GM19438 (cell line): ENCODE results near the gene CCNT2.
A peak's percentile ranks its signal among the peaks of the same experiment; 100 is the strongest.
"Not testable (repeated sequence)": the region's sequence is repeated elsewhere in the genome, so short reads cannot be mapped to it uniquely, and the experiment has no call there.

Source experiments
- ATAC-seq: cut with Tn5 transposase; IDR thresholded peaks from one replicate; pipeline ENCODE4 v1.9.1; 2021; ENCODE audit warnings: low read depth; ENCODE audit not compliant: unreplicated experiment

Gene CCNT2

GRCh38 chr2:134917888-134918525 lies 615 bp upstream of the CCNT2 start:
- peak; percentile 77 for ATAC-seq

DNA sequence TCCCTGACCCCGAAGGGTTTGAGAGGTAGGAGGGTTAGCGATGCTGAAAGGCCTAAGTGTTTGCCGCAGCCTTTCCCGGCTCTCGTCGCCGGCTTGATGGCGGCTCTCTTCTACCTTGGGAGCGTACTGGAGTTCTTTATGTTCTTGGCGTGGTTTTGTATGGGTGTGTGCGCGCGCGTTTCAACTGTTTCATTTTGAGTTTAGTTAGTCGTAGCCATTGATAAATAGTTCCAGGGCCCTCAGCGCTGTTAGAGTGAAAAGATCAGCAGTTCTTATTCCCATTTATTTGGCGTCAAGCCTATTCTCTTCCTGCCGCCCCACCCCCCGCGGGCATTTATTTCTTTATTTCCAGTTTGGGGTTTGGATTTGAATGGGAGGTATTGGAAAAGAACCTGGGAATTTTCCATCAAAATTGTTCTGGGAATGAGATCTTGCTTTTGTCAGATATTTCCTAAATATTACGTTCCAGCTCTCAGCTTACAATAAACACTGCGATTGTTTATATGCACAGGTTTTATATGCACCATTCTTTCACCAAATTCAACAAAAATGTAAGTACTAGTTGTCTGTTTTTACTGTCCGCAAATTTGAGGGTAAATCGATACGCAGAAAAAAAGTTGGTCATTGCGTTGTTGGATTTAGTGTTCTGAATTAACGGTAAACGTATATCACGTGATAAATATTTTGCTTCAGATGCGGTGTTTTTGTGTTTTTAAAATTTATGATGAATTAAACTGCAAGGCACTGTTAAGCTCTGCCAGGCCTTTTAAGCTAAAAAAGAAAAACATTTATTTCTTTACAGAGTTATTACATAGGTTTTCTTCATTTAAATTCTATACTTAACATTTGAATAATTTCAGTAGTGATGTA lies 954 bp downstream of the CCNT2 start:
- no peak for ATAC-seq

GRCh38 chr2:134924912-134925311 lies 6.3 kb downstream of the CCNT2 start:
- no peak for ATAC-seq

GRCh38 chr2:134926231-134926931 lies 7.8 kb downstream of the CCNT2 start:
- no peak for ATAC-seq

DNA sequence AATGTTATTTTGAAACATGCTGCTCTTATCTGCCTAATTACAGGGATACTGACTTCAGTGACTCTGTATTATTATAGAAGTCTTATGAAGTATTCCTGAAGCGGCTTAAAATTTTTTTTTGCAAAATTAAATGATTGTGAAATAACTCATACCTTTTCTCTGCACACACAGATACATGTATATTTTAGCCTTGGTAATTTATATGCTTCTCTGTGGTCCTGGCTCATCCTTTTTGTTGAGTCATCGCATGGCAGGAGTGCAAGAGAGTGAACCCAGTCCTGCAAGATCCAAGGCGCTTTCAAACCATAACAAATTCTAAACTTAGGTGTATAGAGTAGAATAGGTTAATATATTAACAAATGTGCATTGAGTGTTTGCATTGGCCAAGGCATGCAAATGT lies 8.6 kb downstream of the CCNT2 start:
- ATAC-seq: no peak

GRCh38 chr2:134932864-134933526 lies 14.4 kb downstream of the CCNT2 start:
- no peak for ATAC-seq

DNA sequence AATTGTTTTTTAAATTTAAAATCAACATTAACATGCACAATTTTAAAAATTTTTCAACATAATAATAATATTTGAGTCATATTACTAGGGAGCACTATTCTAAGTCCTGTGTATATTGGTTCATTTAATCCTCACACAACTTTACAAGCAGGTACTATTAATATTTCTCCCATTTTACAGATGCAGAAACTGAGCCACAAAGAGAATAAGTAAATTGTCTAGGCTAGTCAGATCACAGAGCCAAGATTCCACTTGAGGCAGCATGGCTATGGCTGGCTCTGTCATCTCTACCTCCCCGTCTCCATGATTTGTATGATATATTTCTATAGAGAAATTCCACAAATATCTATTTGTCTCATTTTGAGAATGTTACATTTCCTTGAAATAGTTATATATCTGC lies 15.1 kb downstream of the CCNT2 start:
- ATAC-seq: no peak

GRCh38 chr2:134934150-134934549 lies 15.5 kb downstream of the CCNT2 start:
- ATAC-seq: no peak

DNA sequence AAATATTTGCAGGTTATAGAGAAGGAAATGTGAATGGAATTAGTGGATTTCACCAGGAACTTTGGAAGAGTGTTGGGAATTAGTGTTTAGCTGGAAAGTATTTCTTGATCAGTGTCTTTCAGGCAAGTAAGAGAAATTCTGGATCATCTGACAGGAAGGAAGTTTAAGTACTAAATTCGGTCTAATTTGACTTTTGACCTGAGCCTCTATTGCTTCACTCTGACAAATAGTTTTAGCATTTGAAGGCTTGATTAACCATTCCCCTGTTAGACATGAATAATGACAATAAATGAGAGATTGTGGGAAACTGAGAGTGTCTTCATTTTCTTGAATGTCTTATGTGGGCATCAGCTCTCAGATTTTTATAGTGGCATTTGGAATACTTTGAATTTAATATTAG lies 16.0 kb downstream of the CCNT2 start:
- no peak for ATAC-seq

GRCh38 chr2:134936691-134937090 lies 18.1 kb downstream of the CCNT2 start:
- no peak for ATAC-seq

- ATAC-seq: peak; percentile 81
Observed at GRCh38 chr2:134943540-134943939, 24.9 kb downstream of the CCNT2 start.

GRCh38 chr2:134944975-134945374 lies 26.4 kb downstream of the CCNT2 start:
- ATAC-seq: no peak

DNA sequence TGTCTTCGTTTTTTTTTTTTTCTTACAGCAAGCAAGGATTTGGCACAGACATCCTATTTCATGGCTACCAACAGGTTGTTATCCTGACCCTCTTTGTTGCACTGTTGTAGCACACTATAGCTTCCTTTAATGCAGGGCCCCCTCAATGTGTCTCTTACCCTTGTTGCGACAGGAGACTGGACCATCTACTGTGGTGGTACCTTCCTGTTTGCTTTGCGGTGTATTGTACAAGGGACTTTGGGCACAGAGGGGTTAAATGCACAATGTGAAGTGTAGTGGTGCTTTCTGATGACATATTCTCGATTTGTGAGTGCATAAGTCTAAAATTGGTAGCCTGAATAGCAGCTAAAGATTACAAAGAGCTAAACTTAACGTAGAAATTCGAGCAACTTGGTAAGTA lies 27.5 kb downstream of the CCNT2 start:
- ATAC-seq: no peak

- no peak for ATAC-seq
Observed at GRCh38 chr2:134949981-134950708, 31.5 kb downstream of the CCNT2 start.

DNA sequence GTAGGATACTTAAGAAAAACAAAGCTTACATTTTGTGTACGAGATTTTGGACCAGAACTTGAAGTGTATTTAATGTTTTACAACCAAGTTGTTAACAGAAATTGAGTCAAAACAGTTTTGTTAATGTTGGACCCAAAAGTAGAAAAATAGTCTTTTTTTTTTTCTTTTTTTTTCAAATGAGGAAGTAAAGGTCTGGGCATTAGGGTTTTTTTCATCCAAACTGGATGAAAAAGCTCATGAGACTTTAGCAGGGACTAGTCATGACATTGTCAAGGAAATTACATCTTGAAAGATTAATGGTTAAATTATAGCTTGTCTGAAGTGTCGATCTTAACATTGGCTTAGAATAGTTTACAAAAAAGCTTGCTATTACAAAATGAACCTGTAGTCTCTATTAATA lies 32.3 kb downstream of the CCNT2 start:
- no peak for ATAC-seq

- ATAC-seq: no peak
Observed at GRCh38 chr2:134952608-134953007, 34.0 kb downstream of the CCNT2 start.

GRCh38 chr2:134954065-134954464 lies 35.4 kb downstream of the CCNT2 start:
- ATAC-seq: no peak

DNA sequence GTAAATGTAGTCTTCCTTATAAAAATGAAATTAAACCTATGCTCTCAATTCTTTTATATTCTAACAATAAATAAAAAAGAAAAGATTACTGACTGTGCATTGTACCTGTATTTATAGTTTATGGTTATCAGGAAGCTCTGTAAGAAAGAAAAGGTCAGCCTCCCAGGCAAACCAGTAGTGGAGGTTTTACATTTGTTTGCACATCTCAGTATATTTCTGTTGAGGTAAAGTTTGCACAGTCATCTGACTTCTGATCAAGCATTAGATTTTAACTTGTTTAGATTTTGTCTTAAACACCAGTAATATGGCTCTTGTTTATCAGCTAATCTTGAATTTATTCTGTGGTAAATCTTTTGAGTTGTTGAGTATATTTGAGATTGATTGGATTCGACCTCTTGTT lies 37.1 kb downstream of the CCNT2 start:
- ATAC-seq: no peak

DNA sequence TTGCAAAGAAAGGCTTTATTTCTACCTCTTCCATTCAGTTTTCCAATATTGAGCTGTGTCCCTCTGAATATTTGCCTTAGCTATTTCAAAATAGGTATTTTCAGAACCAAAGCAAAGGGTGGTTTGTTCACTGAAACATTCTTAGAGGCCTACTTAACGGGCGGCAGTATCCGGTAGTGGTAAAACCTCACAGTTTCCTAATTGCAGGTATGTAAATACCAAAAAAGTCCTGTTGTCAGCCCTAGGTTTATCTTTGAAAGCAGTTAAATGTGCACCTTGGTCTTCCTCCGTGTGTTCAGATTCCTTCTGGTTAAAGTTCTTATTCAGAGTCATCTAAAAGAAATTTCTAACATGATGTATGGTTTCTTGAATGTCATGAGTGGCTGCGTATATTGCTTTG lies 38.9 kb downstream of the CCNT2 start:
- ATAC-seq: no peak

GRCh38 chr2:134967166-134967565 lies 48.5 kb downstream of the CCNT2 start:
- ATAC-seq: not testable (repeated sequence)
